Measurements from ENCODE around the gene NSMCE3. TPM values are rescaled to one million over a fixed set of nuclear protein-coding genes. Genes with fewer than 3 reads are reported as not detected.

The NSMCE3 gene
- total RNA-seq, 1 donor from 2014 or later = 16.1 TPM

GRCh38 chr15:29239395-29239794, 30.2 kb downstream of the NSMCE3 start:
- DNase-seq (ENCODE audit: low spot score) = no peak
- Histone ChIP-seq H2AFZ (replicated peaks) (no peak overlapping the region), H4K20me1 (ENCODE audit: low read depth) (no peaks in the 10 kb centered on the region), H3K27ac (no peak overlapping the region), H3K79me2 (ENCODE audit: low read depth) (no peaks in the 10 kb centered on the region), H3K9me3 (ENCODE audit: low read depth) (no peaks in the 10 kb centered on the region), H3K4me2 (no peak overlapping the region), H3K4me3 (no peak overlapping the region), H3F3A (ENCODE audit: low read depth) (no peaks in the 10 kb centered on the region), H3K9ac (no peak overlapping the region), H3K4me1 (no peaks in the 10 kb centered on the region), H3K27me3 (no peaks in the 10 kb centered on the region), H3K36me3 (no peaks in the 10 kb centered on the region)
- no peaks in the 10 kb centered on the region for H3K36me3 Mint-ChIP-seq
- TF ChIP-seq EZH2phosphoT487 (IDR thresholded peaks at IDR 0.05) = no peak
- no peak for TF ChIP-seq EZH2 (IDR thresholded peaks at IDR 0.05)
- TF ChIP-seq CTCF (IDR thresholded peaks at IDR 0.05) = no peak
- peaks cover 4% of the 10 kb centered on the region for H3K27me3 Mint-ChIP-seq (ENCODE audit: insufficient read depth, low read depth)
- peaks cover 10% of the 10 kb centered on the region for H3K9me3 Mint-ChIP-seq
- no peak overlapping the region for H3K4me3 Mint-ChIP-seq
- H3K4me1 Mint-ChIP-seq = peaks cover 20% of the 10 kb centered on the region
- H3K27ac Mint-ChIP-seq = no peak overlapping the region

- H3K36me3 ChIP-seq = no peaks in the 10 kb centered on the region
- no peaks in the 10 kb centered on the region for H3K79me2 ChIP-seq (ENCODE audit: low read depth)
- H3F3A ChIP-seq (ENCODE audit: low read depth) = no peaks in the 10 kb centered on the region
- TF ChIP-seq EZH2phosphoT487 (IDR thresholded peaks at IDR 0.05) = no peak
- TF ChIP-seq CTCF (IDR thresholded peaks at IDR 0.05) = no peak
- no peak for TF ChIP-seq EZH2 (IDR thresholded peaks at IDR 0.05)
- H3K9ac ChIP-seq = no peak overlapping the region
- H3K9me3 Mint-ChIP-seq = peaks cover 10% of the 10 kb centered on the region
- no peaks in the 10 kb centered on the region for H3K9me3 ChIP-seq (ENCODE audit: low read depth)
- no peaks in the 10 kb centered on the region for H3K27me3 ChIP-seq
- H2AFZ ChIP-seq (replicated peaks) = no peak overlapping the region
- no peak overlapping the region for H3K4me2 ChIP-seq
- peaks cover 3% of the 10 kb centered on the region for H3K27me3 Mint-ChIP-seq (ENCODE audit: insufficient read depth, low read depth)
- H3K4me3 Mint-ChIP-seq = no peak overlapping the region
- H3K4me1 ChIP-seq = peaks cover 4% of the 10 kb centered on the region
- no peak for DNase-seq (ENCODE audit: low spot score)
- no peak overlapping the region for H3K27ac ChIP-seq
- H3K4me1 Mint-ChIP-seq = no peaks in the 10 kb centered on the region
- H4K20me1 ChIP-seq (ENCODE audit: low read depth) = no peaks in the 10 kb centered on the region
- H3K36me3 Mint-ChIP-seq = no peaks in the 10 kb centered on the region
- no peak overlapping the region for H3K4me3 ChIP-seq
- H3K27ac Mint-ChIP-seq = no peak overlapping the region
Measured at GRCh38 chr15:29233566-29233965, 36.1 kb downstream of the NSMCE3 start.

- Histone ChIP-seq H2AFZ (replicated peaks) (peak overlapping the region; percentile 45), H3K9ac (no peak overlapping the region), H3K27ac (no peak overlapping the region), H3K36me3 (no peaks in the 10 kb centered on the region), H3K79me2 (ENCODE audit: low read depth) (no peaks in the 10 kb centered on the region), H3K27me3 (no peaks in the 10 kb centered on the region), H3K4me2 (no peak overlapping the region), H3K9me3 (ENCODE audit: low read depth) (no peaks in the 10 kb centered on the region), H3K4me3 (no peak overlapping the region), H3K4me1 (peaks cover 12% of the 10 kb centered on the region), H4K20me1 (ENCODE audit: low read depth) (no peaks in the 10 kb centered on the region), H3F3A (ENCODE audit: low read depth) (no peaks in the 10 kb centered on the region)
- Mint-ChIP-seq H3K27me3 (ENCODE audit: insufficient read depth, low read depth) (peaks cover 2% of the 10 kb centered on the region), H3K27ac (peak overlapping the region; percentile 88), H3K4me3 (peak overlapping the region; percentile 20), H3K36me3 (peaks cover 1% of the 10 kb centered on the region), H3K4me1 (peaks cover 27% of the 10 kb centered on the region), H3K9me3 (no peaks in the 10 kb centered on the region)
- TF ChIP-seq EZH2phosphoT487 (IDR thresholded peaks at IDR 0.05) (no peak), CTCF (IDR thresholded peaks at IDR 0.05) (no peak), EZH2 (IDR thresholded peaks at IDR 0.05) (no peak)
- no peak for DNase-seq (ENCODE audit: low spot score)
Measured at GRCh38 chr15:29226436-29227208, 43.0 kb downstream of the NSMCE3 start.

All from neural progenitor cell (in vitro differentiated cells).